Right lobe of liver (tissue), 4 donors: ENCODE data around the gene NANOS3.

Source experiments
- CTCF ChIP-seq, 4 donors: fragments of 200-600 bp in 3 of 4; fragments of 450-650 bp in 1 of 4; IDR thresholded peaks; one replicate each; pipeline versions ENCODE4 v1.5.1 to v1.8.0; 2016 to 2022; ENCODE audit warnings: antibody characterized with exemption in 4 of 4, mild to moderate bottlenecking in 2 of 4
- POLR2A ChIP-seq: fragments of 450-650 bp; IDR thresholded peaks from one replicate; pipeline ENCODE4 v1.6.1; 2017; ENCODE audit warnings: antibody characterized with exemption, mild to moderate bottlenecking
- donor health status: DM: no; HTN: no; CAD: no.
- donor health status: DM: no; HTN: no; CAD: no.
- donor health status: DM: no; HTN: yes; CAD: no.

- TF ChIP-seq CTCF (IDR thresholded peaks at IDR 0.05) (no peak), POLR2A (no peak)
Observed at GRCh38 chr19:13827656-13828055, 49.3 kb upstream of the NANOS3 start.
